Mesenchymal stem cell (in vitro differentiated cells and primary cell): ENCODE measurements around the gene NGLY1.

ENCODE experiments used
- DNase-seq: peaks from one replicate; pipeline ENCODE4 v3.0.0-alpha.2; 2013
- H2AFZ ChIP-seq: one replicate; pipeline ENCODE4 v1.6.1; 2013; ENCODE audit warnings: low read depth, mild to moderate bottlenecking, control low read depth, inconsistent platforms, low read length, moderate library complexity
- H2AK5ac ChIP-seq: 2 replicates; pipeline ENCODE4 v1.6.1; 2013; ENCODE audit warnings: low read length, moderate library complexity, mild to moderate bottlenecking, inconsistent platforms; ENCODE audit not compliant: severe bottlenecking
- H2BK120ac ChIP-seq: one replicate; pipeline ENCODE4 v1.6.1; 2013; ENCODE audit warnings: low read depth, mild to moderate bottlenecking, inconsistent platforms, low read length, moderate library complexity
- H2BK12ac ChIP-seq, 2 experiments: one replicate each; pipeline ENCODE4 v1.6.1; 2013; ENCODE audit warnings: inconsistent platforms in 2 of 2, low read length in 2 of 2, mild to moderate bottlenecking in 2 of 2, moderate library complexity in 2 of 2, control low read depth in 1 of 2
- H2BK15ac ChIP-seq: one replicate; pipeline ENCODE4 v1.6.1; 2013; ENCODE audit warnings: mild to moderate bottlenecking, low read depth, inconsistent platforms; ENCODE audit not compliant: poor library complexity, severe bottlenecking
- H2BK5ac ChIP-seq: 2 replicates; pipeline ENCODE4 v1.6.1; 2013; ENCODE audit warnings: low read depth, mild to moderate bottlenecking, low read length, control low read depth, inconsistent platforms; ENCODE audit not compliant: poor library complexity, severe bottlenecking
- H3K14ac ChIP-seq, 2 experiments: one replicate each; pipeline ENCODE4 v1.6.1; 2013; ENCODE audit warnings: inconsistent platforms in 2 of 2, low read length in 2 of 2, control low read depth in 1 of 2, mild to moderate bottlenecking in 1 of 2, moderate library complexity in 1 of 2
- H3K18ac ChIP-seq, 2 experiments: one replicate each; pipeline ENCODE4 v1.6.1; 2013; ENCODE audit warnings: inconsistent platforms in 2 of 2, low read length in 2 of 2, control low read depth in 1 of 2, low read depth in 1 of 2, mild to moderate bottlenecking in 1 of 2
- H3K23ac ChIP-seq, 2 experiments: one replicate each; pipeline ENCODE4 v1.6.1; 2013; ENCODE audit warnings: inconsistent platforms in 2 of 2, low read length in 2 of 2, mild to moderate bottlenecking in 2 of 2, moderate library complexity in 2 of 2, control low read depth in 1 of 2
- H3K27ac ChIP-seq: 2 replicates; pipeline ENCODE4 v1.5.1; 2013; ENCODE audit warnings: mild to moderate bottlenecking, moderate library complexity, low read length, control low read depth, inconsistent platforms; ENCODE audit not compliant: poor library complexity, severe bottlenecking
- H3K27me3 ChIP-seq, 2 experiments: 2 replicates each; pipeline versions ENCODE4 v1.6.1 to v1.7.0; 2013; ENCODE audit warnings: low read length in 2 of 2, mild to moderate bottlenecking in 2 of 2, moderate library complexity in 2 of 2, control low read depth in 1 of 2, inconsistent platforms in 1 of 2; ENCODE audit not compliant: control insufficient read depth in 1 of 2, insufficient read depth in 1 of 2
- H3K36me3 ChIP-seq, 2 experiments: 2 replicates each; pipeline versions ENCODE4 v1.6.1 to v1.7.0; 2013; ENCODE audit warnings: low read length in 2 of 2, control low read depth in 1 of 2, inconsistent platforms in 1 of 2, low read depth in 1 of 2, mild to moderate bottlenecking in 1 of 2; ENCODE audit not compliant: insufficient read depth in 2 of 2, control insufficient read depth in 1 of 2
- H3K4ac ChIP-seq, 2 experiments: one replicate each; pipeline ENCODE4 v1.6.1; 2013; ENCODE audit warnings: inconsistent platforms in 2 of 2, low read length in 2 of 2, mild to moderate bottlenecking in 2 of 2, moderate library complexity in 2 of 2, control low read depth in 1 of 2, low read depth in 1 of 2
- H3K4me1 ChIP-seq: 2 replicates; pipeline ENCODE4 v1.6.1; 2013; ENCODE audit warnings: low read depth, low read length, control low read depth; ENCODE audit not compliant: control insufficient read depth, insufficient read depth
- H3K4me2 ChIP-seq: 2 replicates; pipeline ENCODE4 v1.6.1; 2013; ENCODE audit warnings: low read length, mild to moderate bottlenecking, inconsistent platforms; ENCODE audit not compliant: poor library complexity, severe bottlenecking
- H3K4me3 ChIP-seq, 2 experiments: 2 replicates each; pipeline versions ENCODE4 v1.5.1 to v1.7.0; 2013; ENCODE audit warnings: low read length in 2 of 2, mild to moderate bottlenecking in 2 of 2, control low read depth in 1 of 2, low read depth in 1 of 2; ENCODE audit not compliant: insufficient read depth in 1 of 2
- H3K79me1 ChIP-seq: replicated peaks from 2 replicates; pipeline ENCODE4 v1.6.1; 2013; ENCODE audit warnings: mild to moderate bottlenecking, control low read depth, low read length, inconsistent platforms; ENCODE audit not compliant: poor library complexity, severe bottlenecking
- H3K9ac ChIP-seq: 2 replicates; pipeline ENCODE4 v1.7.0; 2013; ENCODE audit warnings: mild to moderate bottlenecking, low read length, moderate library complexity
- H3K9me3 ChIP-seq: 2 replicates; pipeline ENCODE4 v1.7.0; 2013; ENCODE audit warnings: mild to moderate bottlenecking, low read length; ENCODE audit not compliant: control insufficient read depth
- H4K8ac ChIP-seq: one replicate; pipeline ENCODE4 v1.6.1; 2013; ENCODE audit warnings: inconsistent platforms, mild to moderate bottlenecking, low read length, moderate library complexity
- H4K91ac ChIP-seq: one replicate; pipeline ENCODE4 v1.6.1; 2013; ENCODE audit warnings: mild to moderate bottlenecking, low read length, inconsistent platforms
- WGBS: methylation state at CpG from one replicate; pipeline ENCODE4 v1.1.7; 2013; ENCODE audit warnings: mixed read lengths; 5-methylcytosine and 5-hydroxymethylcytosine counted together

Gene NGLY1

DNA sequence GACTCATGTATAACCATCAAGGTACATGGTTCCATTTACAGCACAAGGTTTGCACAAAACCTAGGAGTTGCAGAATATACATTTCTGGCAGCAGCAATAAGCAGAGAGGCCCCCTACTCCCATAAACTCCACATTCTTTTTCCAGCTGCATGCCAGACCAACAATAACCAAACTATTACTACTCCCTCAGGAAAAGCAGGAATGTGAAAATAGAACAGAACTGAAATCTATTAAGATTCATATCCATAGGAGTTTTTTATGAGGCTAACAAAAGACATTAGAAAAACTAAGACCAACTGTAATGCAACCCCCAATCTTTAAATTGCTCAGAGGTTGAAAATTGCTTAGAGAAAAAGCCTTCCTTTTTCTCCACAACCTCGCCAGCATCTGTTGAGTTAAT lies 90.9 kb downstream of the NGLY1 start:
- Histone ChIP-seq H2BK5ac (no peak overlapping the region), H2AFZ (no peak overlapping the region), H2BK15ac (no peak overlapping the region), H3K79me1 (no peaks in the 10 kb centered on the region), H2BK12ac (no peak overlapping the region), H3K4me1 (no peaks in the 10 kb centered on the region), H4K8ac (no peak overlapping the region), H3K4ac (no peak overlapping the region), H3K27me3 (peaks cover 3 to 4% of the 10 kb centered on the region in 2 experiments), H3K23ac (no peak overlapping the region), H3K4me3 (no peak overlapping the region), H2BK120ac (no peak overlapping the region), H3K14ac (no peak overlapping the region), H3K4me2 (no peak overlapping the region), H3K27ac (no peak overlapping the region), H3K9ac (no peak overlapping the region), H3K36me3 (no peaks in the 10 kb centered on the region), H2AK5ac (no peak overlapping the region), H3K18ac (no peak overlapping the region), H3K9me3 (no peaks in the 10 kb centered on the region), H4K91ac (no peak overlapping the region)
- no peak for DNase-seq
- WGBS: no CpG with 5 or more reads among the region's 1 CpG

DNA sequence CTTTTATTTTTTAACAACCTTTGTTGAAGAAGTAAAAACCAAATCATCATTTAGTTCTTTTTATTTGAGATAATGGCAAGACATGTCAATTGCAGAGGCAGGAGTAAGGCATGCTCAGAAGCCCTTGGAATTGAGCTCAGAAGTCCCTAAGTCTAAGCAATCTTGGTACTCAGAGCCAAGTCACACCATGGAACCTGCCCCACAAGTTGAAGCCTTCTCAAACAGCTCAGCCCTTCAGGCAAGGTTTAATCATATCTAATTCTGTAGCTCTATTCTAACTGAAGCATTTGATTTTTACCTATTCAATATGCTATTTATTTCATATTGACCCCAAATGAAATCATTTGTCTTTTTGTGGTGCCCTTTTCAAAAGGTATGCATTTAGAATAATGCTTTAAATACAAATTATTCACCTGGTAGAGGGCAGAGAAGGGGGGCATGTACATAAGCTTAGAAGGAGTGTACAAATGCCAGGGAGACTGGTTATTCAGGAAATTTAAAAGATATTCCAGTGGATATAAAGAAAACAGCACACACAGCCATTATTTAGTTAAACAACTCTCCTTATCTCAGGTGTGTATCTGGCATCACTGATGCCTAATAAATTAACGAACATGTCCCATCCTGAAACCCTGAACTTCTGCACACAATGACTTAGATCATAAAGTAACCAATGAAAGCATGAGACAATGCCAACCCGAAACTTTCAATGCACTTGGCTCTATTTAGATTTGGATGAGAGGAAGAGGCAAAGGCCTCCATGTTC lies 92.3 kb downstream of the NGLY1 start:
- Histone ChIP-seq H3K4me3 (no peak overlapping the region), H3K23ac (no peak overlapping the region), H3K27me3 (peaks cover 3 to 4% of the 10 kb centered on the region in 2 experiments), H4K91ac (no peak overlapping the region), H3K79me1 (no peaks in the 10 kb centered on the region), H3K36me3 (no peaks in the 10 kb centered on the region), H3K4me2 (no peak overlapping the region), H2BK5ac (no peak overlapping the region), H2AFZ (no peak overlapping the region), H3K14ac (no peak overlapping the region), H2BK15ac (no peak overlapping the region), H3K9ac (no peak overlapping the region), H3K4me1 (no peaks in the 10 kb centered on the region), H3K18ac (no peak overlapping the region), H3K27ac (no peak overlapping the region), H3K9me3 (no peaks in the 10 kb centered on the region), H2BK12ac (no peak overlapping the region), H2AK5ac (no peak overlapping the region), H2BK120ac (no peak overlapping the region), H4K8ac (no peak overlapping the region), H3K4ac (no peak overlapping the region)
- no peak for DNase-seq
- 88% methylated on average over 2 of the region's 2 CpGs for WGBS

- H2AFZ ChIP-seq: no peak overlapping the region
- no peak overlapping the region for H3K4me3 ChIP-seq
- H3K36me3 ChIP-seq: no peaks in the 10 kb centered on the region
- H4K8ac ChIP-seq: no peak overlapping the region
- no peak overlapping the region for H2BK12ac ChIP-seq
- H3K79me1 ChIP-seq: no peaks in the 10 kb centered on the region
- peaks cover 3 to 4% of the 10 kb centered on the region in 2 experiments for H3K27me3 ChIP-seq
- H3K14ac ChIP-seq: no peak overlapping the region
- H3K4me1 ChIP-seq: no peaks in the 10 kb centered on the region
- no peak overlapping the region for H3K23ac ChIP-seq
- H3K9me3 ChIP-seq: no peaks in the 10 kb centered on the region
- no peak overlapping the region for H2BK15ac ChIP-seq
- H3K4ac ChIP-seq: no peak overlapping the region
- no peak overlapping the region for H3K18ac ChIP-seq
- H2AK5ac ChIP-seq: no peak overlapping the region
- no peak for DNase-seq
- no peak overlapping the region for H3K27ac ChIP-seq
- H3K9ac ChIP-seq: no peak overlapping the region
- H3K4me2 ChIP-seq: no peak overlapping the region
- no peak overlapping the region for H2BK120ac ChIP-seq
- WGBS: 89% methylated on average over 2 of the region's 3 CpGs
- no peak overlapping the region for H4K91ac ChIP-seq
- H2BK5ac ChIP-seq: no peak overlapping the region
Measured at GRCh38 chr3:25689226-25689625, 94.0 kb downstream of the NGLY1 start.

DNA sequence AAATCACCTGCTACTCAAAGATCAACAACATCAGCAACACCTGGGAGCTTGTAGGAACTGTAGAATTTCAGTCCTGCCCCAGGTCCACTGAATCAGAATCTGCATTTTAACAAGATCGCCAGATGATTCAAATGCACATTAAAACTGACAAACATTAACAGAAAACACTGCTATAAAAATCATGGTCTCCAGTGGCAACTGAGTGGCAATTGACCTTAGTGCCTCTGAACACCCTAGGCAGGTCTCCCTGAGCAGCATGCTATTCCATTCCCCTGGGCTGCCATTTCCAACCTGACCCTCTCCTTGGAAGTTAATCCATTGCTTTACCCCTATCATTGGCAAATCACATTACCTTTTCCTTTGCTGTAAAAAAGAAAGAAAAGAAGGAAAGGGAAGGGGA lies 95.5 kb downstream of the NGLY1 start:
- no peak overlapping the region for H2AK5ac ChIP-seq
- H2BK5ac ChIP-seq: no peak overlapping the region
- H2BK12ac ChIP-seq: no peak overlapping the region
- no peak overlapping the region for H3K27ac ChIP-seq
- no peak overlapping the region for H3K4ac ChIP-seq
- no peak for DNase-seq
- H4K91ac ChIP-seq: no peak overlapping the region
- H3K9ac ChIP-seq: no peak overlapping the region
- H3K9me3 ChIP-seq: no peaks in the 10 kb centered on the region
- H3K14ac ChIP-seq: no peak overlapping the region
- WGBS: 91% methylated on average over 1 of the region's 1 CpG
- H3K27me3 ChIP-seq: peaks cover 3 to 4% of the 10 kb centered on the region in 2 experiments
- H3K4me3 ChIP-seq: no peak overlapping the region
- no peaks in the 10 kb centered on the region for H3K79me1 ChIP-seq
- no peak overlapping the region for H4K8ac ChIP-seq
- no peaks in the 10 kb centered on the region for H3K36me3 ChIP-seq
- H2BK120ac ChIP-seq: no peak overlapping the region
- H3K4me2 ChIP-seq: no peak overlapping the region
- no peaks in the 10 kb centered on the region for H3K4me1 ChIP-seq
- no peak overlapping the region for H3K23ac ChIP-seq
- H3K18ac ChIP-seq: no peak overlapping the region
- no peak overlapping the region for H2BK15ac ChIP-seq
- H2AFZ ChIP-seq: no peak overlapping the region
